Hematopoietic multipotent progenitor cell treated with erythropoietin and hydrocortisone succinate and interleukin-3 and kit ligand, for 15 days (in vitro differentiated cells): Measurements from ENCODE around the gene GARNL3.

ENCODE experiments used
- DNase-seq: peaks from one replicate; pipeline ENCODE4 v3.0.0-alpha.2; 2015; ENCODE audit warnings: low spot score

Gene GARNL3

DNA sequence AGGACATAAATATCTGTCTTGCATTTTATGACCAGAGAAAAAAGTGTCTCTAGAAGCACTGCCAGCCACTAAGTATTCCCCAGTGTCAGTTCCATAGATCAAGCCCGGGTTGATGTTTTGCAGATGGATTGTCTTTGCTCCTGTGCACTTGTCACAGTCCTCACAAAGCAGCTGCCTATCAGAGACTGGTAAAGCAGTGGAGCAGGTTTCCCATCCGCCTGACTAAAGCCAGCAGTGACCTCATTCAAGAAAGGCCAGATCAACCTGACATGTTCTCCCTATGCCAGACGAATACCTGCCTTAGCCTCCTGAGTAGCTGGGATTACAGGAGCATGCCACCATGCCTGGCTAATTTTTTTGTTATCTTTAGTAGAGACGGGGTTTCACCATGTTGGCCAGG, 26.8 kb upstream of the GARNL3 start:
- no peak for DNase-seq

DNA sequence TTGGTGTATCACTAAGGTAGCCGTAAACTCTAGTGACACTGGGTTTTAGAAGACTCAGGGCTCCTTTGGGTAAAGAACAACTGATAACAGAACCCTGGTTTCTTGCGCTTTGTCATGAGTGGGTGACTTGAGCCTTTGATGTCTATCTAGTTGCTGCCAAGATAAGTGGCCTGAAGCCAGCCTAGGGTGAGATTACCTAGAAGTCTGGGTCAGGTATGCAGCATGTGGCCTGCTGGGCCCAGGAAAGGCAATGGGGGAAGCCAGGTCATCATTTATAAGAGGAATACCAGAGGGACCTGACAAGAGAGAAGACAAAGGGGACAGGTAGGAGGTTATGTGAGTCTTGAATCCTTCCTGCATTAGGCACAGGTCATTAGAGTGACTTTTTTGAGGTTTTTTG, 23.2 kb upstream of the GARNL3 start:
- no peak for DNase-seq

DNA sequence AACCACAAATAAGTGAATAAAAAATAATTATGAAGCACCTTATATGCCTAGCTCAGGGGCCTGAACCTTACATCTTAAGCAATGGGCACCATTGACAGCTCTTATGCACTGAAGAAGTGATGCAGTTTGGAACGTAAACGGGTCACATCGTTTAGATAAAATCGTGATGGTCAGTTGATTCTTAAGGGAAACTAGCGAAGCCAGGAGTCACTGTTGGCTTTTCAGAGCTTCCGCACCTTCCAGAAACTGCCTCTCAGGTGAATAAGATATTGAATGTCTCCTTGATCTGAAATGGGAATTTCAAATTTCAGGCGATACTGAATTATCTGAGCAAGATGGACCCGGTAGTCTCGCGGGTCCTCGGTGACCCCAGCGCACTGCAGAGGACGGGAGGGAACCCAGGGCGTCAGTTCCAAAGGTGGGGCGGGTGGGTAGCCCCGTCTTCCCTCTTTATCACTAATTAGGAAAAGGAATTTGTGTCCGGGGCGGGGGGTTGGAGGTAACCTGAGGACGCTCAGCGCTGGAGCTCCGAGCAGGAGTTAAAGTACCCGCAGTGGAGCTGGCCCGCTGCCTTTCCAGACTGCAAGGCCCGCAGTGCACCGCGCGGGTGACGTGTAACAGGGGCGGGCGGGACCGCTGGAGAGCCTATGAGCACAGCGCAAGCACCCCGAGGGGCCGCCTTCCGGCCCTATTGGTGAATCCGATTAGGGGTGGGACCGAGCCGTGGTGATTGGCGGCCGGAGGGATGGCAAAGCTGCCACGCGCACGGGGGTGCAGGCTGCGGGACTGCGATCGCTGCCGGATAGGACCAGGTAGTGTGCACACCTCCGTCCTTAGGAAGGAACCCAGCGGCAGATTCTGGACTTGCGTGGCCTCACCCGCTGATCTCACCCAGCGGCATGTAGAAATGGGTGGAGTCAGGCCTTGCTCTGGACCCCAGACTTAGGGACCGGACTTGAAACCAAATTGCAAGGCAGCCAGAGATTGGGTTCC, 19.7 kb upstream of the GARNL3 start:
- peak; percentile 84 for DNase-seq

DNA sequence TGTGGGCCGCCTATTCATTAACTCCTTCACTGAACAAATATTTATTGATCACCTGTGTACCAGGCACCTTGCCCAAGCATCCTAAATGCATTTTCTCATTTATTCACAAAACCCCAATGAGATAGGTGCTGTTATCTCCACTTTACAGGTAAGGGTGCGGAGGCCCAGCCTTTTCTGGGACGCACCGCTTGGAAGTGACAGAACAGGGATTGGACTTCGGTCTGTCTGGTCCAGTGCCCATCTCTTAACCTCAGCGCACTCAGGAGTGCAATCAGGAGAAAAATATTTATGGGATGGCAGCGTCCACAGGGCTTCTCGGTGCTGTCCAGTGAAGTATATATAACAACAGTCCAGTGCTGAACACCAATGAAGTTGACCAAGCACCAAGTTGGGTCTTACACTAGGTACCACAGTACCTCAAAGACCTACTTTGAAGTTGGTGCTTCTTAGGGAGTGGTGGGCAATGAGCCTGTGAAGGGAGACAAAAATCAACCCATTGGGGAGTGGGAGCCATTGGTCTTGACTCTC, 18.9 kb upstream of the GARNL3 start:
- no peak for DNase-seq

DNA sequence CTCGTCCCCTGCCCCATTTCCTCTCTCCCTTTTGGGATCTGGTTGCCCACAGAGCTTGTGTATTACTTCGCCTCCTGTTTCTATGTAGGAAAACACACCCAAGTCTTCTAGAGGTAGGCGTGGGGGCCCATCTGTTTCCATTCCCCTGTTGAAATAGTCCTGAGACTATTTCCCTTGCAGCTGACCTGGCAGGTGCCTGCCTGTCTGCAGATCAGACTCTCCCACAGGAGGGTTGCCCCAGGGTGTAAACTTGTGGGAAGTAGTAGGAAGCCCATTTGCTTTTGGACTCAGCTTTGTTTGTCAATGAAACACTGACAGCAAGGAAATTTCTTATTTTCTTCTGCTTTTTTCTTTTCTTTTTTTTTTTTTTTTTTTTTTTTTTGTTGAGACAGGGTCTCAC, 16.3 kb upstream of the GARNL3 start:
- DNase-seq: no peak

DNA sequence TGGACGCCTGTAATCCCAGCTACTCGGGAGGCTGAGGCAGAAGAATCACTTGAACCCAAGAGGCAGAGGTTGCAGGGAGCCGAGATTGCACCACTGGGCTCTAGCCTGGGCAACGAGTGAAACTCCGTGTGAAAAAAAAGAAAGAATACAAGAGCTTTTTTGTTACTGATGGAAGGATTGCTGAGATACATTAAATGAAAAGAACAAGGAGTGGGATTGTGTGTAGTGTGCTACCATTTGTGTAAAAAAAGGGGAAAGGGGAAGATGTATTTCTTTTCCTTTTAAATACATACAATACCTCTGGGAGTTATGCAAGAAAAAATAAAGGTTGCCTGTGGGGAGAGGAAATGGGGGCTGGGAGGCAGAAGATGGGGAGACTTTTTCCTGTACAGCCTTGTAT, 14.7 kb upstream of the GARNL3 start:
- DNase-seq: no peak

DNA sequence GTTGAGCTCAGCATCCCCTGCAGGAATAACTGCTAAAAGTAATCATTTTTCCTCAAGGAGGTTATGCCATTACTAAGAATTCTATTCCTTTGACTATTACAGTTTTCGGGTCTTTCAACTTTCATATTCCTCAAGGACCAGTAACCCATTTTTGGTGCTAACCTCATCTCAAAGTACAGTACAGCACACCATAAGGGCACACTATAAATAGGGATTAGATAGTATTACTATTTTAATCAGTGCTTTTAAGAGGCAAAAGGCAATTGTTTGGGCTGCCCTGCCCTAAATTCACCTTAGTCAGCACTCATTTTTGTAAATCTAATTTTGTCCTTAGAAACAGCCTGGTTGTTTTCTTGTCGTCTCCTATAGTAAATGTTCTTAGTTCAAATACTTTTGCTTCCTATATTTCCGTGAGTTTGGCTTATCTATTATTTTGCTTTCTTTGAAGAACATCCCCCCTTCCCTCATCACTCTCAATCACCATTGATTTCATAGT, 13.6 kb upstream of the GARNL3 start:
- DNase-seq: no peak

DNA sequence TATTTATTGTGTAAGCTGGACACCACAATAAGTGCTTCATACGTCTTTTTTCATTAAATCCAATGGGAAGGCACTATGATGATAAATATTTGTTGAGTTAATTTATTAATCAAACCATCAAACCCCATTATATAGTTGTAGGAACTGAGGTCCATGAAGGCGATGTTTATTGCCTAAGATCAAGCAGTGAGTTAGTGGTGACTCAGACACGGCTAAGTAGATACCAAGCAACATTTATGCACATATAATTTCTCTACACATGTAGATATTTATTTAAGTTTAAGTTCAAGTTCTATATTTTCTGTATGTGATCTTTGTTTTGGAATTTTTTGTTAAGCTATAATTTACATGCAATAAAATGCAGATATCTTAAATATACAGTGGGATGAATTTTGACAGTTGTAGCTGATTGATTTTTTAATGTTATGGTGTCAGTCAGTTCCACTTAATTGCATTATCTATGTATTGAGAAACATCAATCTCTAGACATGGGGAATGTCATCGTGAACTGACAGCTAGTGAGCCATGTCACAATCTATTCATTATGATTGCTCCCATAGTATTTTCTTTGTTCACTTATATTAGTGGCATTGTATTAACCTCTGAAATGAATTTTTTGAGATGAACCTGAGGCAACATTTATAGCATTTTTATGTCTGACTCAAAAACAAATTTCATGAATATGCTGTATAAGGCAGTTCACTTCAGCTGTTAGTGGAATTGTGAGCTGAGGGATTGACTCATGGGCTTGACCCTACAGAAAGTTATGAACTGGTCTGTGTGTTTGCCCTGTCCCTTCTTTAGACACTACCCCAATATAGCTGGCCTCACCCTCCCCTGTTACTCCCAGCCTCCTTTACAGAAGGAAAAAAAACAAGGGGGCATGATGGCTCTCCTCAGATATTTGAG, 11.9 kb upstream of the GARNL3 start:
- no peak for DNase-seq

DNA sequence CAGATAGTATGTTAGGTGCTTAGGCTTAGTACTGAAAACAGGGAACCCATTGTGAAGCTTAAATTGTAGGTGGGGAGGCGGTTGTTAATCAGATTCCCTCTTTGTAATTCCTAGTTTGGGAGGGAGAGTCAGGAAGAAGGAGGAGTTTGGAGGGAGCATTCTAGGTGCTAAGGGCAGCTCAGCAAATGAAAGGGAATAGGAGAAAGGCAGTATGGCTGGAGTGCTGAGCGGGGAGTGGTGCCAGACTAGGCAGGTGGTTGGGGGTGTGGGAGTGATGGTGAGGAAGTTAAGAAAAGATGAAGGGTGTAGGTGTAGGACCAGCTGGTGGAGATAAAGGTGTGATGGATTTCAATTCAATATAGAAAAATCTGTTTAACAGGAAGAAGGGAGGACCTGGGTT, 11.1 kb upstream of the GARNL3 start:
- DNase-seq: no peak

DNA sequence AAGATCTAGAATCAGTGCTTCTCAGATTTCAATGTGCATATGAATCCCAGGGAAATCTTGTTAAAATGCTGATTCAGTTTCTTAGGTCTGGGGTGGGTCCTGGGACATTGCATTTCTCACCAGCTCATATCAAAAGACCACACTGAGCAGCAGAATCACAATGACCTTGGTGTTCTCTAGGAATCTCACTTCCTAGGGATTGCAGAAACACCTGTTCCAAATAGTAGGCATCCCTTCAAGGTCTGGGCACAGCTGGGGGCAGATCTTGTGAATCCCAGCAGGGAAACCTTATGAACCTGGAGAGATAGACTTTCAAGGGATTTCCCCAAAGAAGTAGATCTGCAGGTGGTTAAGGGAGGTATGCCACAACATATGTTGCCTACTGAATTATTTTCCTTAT, 8.9 kb upstream of the GARNL3 start:
- no peak for DNase-seq

DNA sequence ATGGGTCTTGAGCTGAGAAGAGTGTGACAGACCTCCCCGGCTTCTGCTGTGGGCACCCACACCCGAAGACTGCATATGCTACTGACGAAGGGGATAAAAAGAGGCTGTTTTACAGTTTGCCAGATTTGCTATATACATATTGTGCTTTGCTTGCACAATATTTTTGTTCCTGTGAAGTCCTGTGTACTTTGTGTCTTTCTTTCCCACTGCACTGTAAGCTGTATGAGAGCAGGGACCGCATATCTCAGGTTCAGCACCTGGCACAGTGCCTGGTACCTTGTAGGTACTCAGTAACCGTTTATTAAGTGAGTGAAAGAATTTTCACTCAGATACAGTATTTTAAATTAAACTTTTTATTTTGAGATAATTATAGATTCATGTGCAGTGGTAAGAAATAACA, 8.2 kb upstream of the GARNL3 start:
- DNase-seq: no peak

DNA sequence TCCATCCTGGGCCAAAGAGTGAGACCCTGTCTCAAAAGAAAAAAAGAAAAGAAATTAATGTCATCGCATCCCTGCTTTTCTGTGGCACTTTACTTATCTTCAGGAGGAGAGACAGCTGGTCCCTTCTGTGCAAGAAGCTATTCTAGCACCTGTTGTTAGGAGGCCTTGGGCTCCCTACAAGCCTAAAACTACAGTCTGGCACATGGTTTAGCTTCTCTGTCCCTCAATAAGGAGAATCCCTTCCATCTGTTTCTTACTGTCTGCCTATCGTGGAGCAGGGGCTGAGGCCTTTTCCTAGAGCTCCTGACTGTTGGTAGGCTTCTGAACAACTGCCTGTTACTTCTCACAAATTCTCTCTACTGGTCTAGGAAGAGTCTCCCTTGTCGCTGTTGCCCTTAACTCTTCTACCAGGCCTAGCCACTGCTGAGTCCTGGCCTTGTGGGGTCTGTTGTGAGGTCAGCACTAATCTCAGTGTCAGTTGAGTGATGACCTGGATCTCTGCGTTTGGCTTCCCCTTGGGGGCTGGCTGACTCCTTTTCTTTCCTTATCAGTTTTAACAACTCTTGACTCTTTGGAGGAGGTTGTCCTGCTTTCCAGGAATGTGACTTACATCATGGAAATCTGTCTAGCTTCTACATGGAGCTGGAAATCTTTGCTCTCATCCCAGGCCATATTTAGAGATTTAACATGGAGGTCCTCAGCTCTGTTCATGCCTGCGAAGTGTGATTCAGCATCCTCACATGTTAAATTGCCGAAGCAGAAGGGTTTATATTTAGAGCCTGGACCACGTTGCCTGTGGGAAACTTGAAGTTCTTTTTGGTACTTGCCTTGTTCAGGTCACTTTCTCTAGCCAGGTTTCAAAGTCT, 5.7 kb upstream of the GARNL3 start:
- no peak for DNase-seq

DNA sequence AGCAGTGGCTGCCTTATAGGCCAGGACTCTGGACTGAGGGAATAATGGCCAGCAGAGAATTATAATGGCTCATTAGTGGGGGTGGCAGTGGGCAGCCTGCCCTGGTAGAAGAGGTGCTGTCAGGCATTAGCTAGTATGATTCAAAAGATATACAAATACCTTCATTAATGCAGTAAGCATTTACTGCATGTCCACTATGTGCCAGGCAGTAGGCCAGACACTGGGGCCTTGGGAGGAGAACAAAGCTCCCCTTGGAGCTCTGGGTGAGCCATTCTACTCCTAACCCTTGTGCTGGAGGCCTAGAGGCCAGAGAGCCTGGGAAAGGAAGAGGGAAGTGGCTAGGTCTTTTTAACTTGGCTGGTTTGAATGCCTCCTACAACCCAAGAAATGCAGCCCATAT, 2.0 kb upstream of the GARNL3 start:
- no peak for DNase-seq

DNA sequence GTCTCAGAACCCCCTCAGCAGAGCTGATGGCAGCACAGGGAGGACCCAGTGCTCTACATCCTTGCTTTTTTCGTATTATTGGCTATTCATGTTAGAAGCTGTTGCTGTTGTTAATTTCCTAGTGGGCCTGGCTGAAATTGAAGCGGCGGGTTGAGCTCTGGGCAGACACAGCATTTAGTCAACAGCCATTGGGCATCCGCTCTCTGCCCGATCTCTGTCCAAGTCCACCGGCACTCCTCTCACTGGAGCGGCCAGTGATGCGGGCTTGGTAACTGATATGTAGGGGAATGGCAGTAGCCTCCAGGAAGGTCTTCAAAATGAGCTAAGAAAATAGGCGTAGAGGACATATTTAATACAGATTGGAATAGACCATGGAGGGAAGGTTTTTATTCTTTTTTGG, 1.3 kb upstream of the GARNL3 start:
- no peak for DNase-seq

DNA sequence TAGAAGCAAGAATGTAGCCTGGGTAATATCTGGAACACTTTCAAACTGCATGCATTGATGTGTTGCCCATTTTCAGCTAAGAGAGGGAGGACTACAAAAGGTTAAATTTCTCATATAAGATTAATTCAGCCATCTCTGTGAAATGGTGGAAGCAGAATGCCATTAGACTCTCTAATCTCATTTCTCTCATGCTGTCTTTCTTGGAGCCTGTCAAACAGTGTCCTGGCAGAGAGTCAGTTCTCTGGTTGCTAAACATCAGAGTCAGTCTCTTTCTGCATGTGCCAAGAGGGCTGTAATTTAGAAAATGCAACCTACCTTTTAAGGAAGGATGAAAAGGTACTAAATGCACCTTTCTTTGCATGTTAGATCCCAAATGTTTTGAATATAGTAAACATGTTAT, 910 bp upstream of the GARNL3 start:
- DNase-seq: no peak

DNA sequence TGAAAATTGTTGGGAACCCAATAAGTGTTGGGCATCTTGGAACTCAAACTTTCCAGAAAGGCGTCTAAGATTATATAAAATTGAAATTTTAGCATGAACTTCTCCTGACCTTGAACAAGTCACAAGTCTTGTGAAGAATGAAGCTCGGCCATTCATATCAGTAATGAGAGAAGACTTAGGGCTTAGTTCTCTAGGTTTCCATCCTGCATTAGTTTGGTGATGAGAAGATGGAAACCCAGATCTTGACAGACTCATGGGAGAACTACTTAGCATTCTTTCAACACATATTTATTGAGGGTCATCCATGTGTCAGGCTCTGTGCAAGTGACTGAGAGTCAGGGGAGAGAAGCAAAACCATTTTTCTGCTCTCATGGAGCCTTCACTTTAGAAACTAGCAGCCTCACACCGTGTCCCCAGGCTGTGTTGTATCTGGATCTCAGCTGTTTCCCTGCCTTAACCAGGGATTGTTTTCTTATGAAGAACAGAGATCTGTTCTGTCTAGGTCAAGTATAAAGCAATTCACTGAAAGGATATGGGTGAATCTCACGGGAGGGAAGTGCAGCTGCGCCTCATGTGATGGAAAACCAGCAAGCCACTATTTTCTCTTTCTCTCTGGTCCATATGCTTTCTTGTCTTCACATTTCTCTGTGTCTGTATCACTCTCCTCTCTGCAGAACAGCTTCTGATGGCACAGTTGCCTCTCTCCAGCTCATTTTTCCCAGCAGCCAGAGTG, 3.4 kb downstream of the GARNL3 start:
- no peak for DNase-seq

DNA sequence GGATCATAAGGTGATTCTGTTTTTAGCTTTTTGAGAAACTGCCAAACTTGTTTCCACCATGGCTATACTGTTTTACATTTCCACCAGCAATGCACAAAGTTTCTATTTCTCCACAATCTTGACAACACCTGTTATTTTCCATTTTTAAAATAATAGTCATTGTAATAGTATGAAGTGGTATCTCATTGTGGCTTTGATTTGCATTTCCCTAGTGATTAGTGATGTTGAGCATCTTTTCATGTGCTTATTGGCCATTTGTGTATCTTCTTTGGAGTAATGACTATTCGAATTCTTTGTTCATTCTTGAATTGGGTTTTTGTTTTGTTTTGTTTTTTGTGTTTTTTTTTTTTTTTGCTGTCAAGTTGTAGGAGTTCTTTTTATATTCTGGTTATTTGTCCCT, 4.9 kb downstream of the GARNL3 start:
- DNase-seq: no peak

DNA sequence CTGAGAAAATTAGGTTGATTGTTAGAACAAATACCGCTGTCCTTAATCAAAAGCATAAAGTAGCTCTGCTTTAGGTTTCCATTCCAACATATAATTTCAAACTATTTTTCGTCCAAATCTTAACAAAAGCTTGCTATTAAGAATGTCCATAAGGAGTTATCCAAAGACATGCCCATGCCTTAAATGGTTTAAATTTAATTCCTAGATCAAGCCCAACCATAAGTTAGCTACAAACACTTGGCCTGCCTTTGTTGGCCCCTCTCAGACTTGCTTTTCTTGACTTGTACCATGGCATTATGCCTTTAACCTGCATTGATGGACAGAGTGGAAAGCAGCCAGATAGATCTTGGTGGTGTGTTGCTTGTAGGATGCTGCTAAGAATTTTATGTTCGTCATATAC, 8.8 kb downstream of the GARNL3 start:
- DNase-seq: no peak

DNA sequence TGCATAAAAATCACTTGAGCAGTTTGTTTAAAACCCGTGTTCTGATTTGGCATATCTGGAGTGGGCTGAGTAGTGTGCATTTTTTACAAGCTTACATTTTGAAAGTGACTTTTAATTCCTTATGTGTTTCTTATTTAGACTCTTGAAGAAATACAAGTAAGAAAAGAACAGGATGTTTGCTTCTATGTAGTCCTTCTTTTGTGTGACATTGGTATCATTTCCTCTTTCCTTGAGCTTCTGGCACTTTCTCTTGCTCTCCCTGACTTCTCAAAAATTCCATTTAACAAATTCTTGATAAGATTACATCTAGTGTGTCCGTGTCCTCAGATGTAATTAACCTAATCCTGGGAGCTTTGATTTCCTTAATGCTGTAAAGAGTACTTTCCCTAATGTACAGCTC, 12.5 kb downstream of the GARNL3 start:
- no peak for DNase-seq

DNA sequence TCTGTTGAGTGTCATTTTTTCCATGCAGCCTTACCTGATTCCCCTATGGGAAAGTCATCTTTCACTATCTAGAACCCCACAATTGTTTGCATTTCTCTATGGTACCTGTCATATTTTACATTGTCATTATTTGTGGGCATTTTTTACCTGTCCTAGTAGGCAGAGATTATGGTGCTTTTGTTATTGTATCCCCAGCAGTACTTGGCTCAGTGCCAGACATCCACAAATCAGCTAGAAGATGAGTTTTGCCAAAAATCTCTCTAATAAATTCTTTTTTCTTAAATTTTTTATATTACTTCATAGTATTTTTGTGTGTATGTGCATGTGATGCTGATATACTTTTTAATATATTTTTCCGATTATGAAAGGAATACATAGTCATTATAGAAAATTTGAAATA, 13.2 kb downstream of the GARNL3 start:
- no peak for DNase-seq

DNA sequence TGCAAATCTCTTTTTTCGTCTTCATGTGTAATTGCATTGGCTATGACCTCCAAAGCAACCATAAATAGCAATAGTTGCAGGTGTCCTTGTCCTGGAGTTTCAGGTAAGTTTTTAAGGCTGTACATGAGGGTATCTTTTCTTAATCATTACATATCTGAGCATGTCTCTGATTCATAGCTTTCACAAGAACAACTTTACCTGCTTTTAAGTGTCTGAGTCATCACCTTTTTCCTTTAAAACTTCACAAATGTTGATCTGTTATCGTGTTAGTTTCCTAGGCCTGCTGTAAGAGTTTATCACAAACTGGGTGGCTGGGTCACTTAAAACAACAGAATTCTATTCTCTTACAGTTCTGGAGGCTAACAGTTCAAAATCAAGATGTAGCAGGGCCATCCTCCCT, 13.8 kb downstream of the GARNL3 start:
- DNase-seq: no peak
